GM23248 (cell line): ENCODE results near the gene C10orf88. TPM values are rescaled to one million over a fixed set of nuclear protein-coding genes. Genes with fewer than 3 reads are reported as not detected.

Experiments
- DNase-seq: peaks from one replicate; pipeline ENCODE4 v3.0.0-alpha.2; 2015
- H2AFZ ChIP-seq: fragments of 200-600 bp; sonication (generic); 2 replicates; pipeline ENCODE4 v1.6.1; 2016; ENCODE audit warnings: antibody characterized with exemption
- H3F3A ChIP-seq: fragments of 200-600 bp; sonication (generic); 2 replicates; pipeline ENCODE4 v1.6.1; 2016; ENCODE audit warnings: mild to moderate bottlenecking, antibody characterized with exemption, mixed run types; ENCODE audit not compliant: insufficient read depth
- H3K27ac ChIP-seq: fragments of 200-600 bp; sonication (generic); 2 replicates; pipeline ENCODE4 v1.5.1; 2016; ENCODE audit warnings: mild to moderate bottlenecking
- H3K27me3 ChIP-seq: fragments of 200-600 bp; sonication (generic); replicated peaks from 2 replicates; pipeline ENCODE4 v1.6.1; 2016; ENCODE audit warnings: mild to moderate bottlenecking; ENCODE audit not compliant: insufficient read depth
- H3K36me3 ChIP-seq: fragments of 200-600 bp; sonication (generic); 2 replicates; pipeline ENCODE4 v1.6.1; 2016; ENCODE audit warnings: low read depth, mild to moderate bottlenecking
- H3K4me1 ChIP-seq: fragments of 200-600 bp; sonication (generic); 2 replicates; pipeline ENCODE4 v1.6.1; 2016; ENCODE audit warnings: mild to moderate bottlenecking; ENCODE audit not compliant: insufficient read depth
- H3K4me2 ChIP-seq: fragments of 200-600 bp; sonication (generic); one replicate; pipeline ENCODE4 v1.6.1; 2016; ENCODE audit warnings: mild to moderate bottlenecking; ENCODE audit not compliant: unreplicated experiment
- H3K4me3 ChIP-seq: fragments of 200-600 bp; sonication (generic); 2 replicates; pipeline ENCODE4 v1.5.1; 2016; ENCODE audit warnings: mild to moderate bottlenecking
- H3K79me2 ChIP-seq: fragments of 200-600 bp; sonication (generic); 2 replicates; pipeline ENCODE4 v1.6.1; 2016; ENCODE audit warnings: mild to moderate bottlenecking; ENCODE audit not compliant: insufficient read depth
- H3K9ac ChIP-seq: fragments of 200-600 bp; sonication (generic); 2 replicates; pipeline ENCODE4 v1.6.1; 2016; ENCODE audit warnings: mild to moderate bottlenecking
- H3K9me2 ChIP-seq: fragments of 200-600 bp; sonication (generic); 2 replicates; pipeline ENCODE4 v1.6.1; 2016; ENCODE audit warnings: mixed run types, mild to moderate bottlenecking, moderate library complexity; ENCODE audit not compliant: insufficient read depth
- H3K9me3 ChIP-seq: fragments of 200-600 bp; sonication (generic); one replicate; pipeline ENCODE4 v1.6.1; 2017; ENCODE audit warnings: low read depth
- H4K20me1 ChIP-seq: fragments of 200-600 bp; sonication (generic); 2 replicates; pipeline ENCODE4 v1.6.0; 2016; ENCODE audit not compliant: insufficient read depth
- EZH2 ChIP-seq: fragments of 200-600 bp; sonication (generic); IDR thresholded peaks from 2 replicates; pipeline ENCODE4 v1.6.1; 2018; ENCODE audit warnings: antibody characterized with exemption, mild to moderate bottlenecking; ENCODE audit not compliant: insufficient read depth, poor library complexity, severe bottlenecking
- EZH2phosphoT487 ChIP-seq: fragments of 200-600 bp; sonication (generic); IDR thresholded peaks from 2 replicates; pipeline ENCODE4 v1.6.1; 2018; ENCODE audit warnings: antibody characterized with exemption, moderate library complexity, mild to moderate bottlenecking, low read depth; ENCODE audit not compliant: insufficient read depth
- WGBS, 2 experiments: methylation state at CpG; one replicate each; pipeline ENCODE4 v1.1.6; 2015 to 2017; ENCODE audit warnings: low lambda C conversion rate in 2 of 2, low coverage in 1 of 2; ENCODE audit errors: missing lambda C conversion rate in 2 of 2; 5-methylcytosine and 5-hydroxymethylcytosine counted together
- in situ Hi-C: fragments of 300-500 bp; cut with MboI; formaldehyde crosslinking; loops from 2 replicates; pipeline ENCODE4 v1.15.0; 2020
- polyA plus RNA-seq: library from polyadenylated mRNA; unstranded; fragments of >200 nt; fragmentation: Nextera tagmentation; extraction: Ambion mirVana; gene quantifications from 2 replicates; pipeline ENCODE4 v1.2.1, GENCODE V29; 2016
- total RNA-seq: library from RNA; depleted of rRNA; stranded (reverse); fragments of >200 nt; shearing (Covaris generic); gene quantifications from 2 replicates; pipeline ENCODE4 v1.2.3, GENCODE V29; 2014

Gene C10orf88
- total and polyA plus RNA-seq, 2 experiments from 2014 or later: 8.8 to 12.5 TPM

GRCh38 chr10:122949296-122949695 is 4.7 kb downstream of the C10orf88 start:
- Histone ChIP-seq H3K36me3 (peaks cover 25% of the 10 kb centered on the region), H3K79me2 (peaks cover 50% of the 10 kb centered on the region), H3K9ac (no peak overlapping the region), H3K27ac (no peak overlapping the region), H3K27me3 (no peaks in the 10 kb centered on the region), H3K4me2 (no peak overlapping the region), H3K9me2 (no peaks in the 10 kb centered on the region), H3F3A (no peaks in the 10 kb centered on the region), H2AFZ (no peak overlapping the region), H3K4me1 (peaks cover 20% of the 10 kb centered on the region), H3K9me3 (no peaks in the 10 kb centered on the region), H3K4me3 (no peak overlapping the region), H4K20me1 (no peaks in the 10 kb centered on the region)
- DNase-seq: no peak
- WGBS, 2 experiments: 98 to 99% methylated on average over 3 of the region's 3 CpGs
- in situ Hi-C loops: no loop called here
- TF ChIP-seq EZH2: no peak
- no peak for TF ChIP-seq EZH2phosphoT487

- Histone ChIP-seq H3K9me3 (no peaks in the 10 kb centered on the region), H3F3A (0 out of 2 replicates have a peak, but pooled peaks cover 5% of the 10 kb centered on the region), H3K4me1 (peaks cover 12% of the 10 kb centered on the region), H3K9me2 (no peaks in the 10 kb centered on the region), H2AFZ (no peak overlapping the region), H3K36me3 (peaks cover 27% of the 10 kb centered on the region), H3K9ac (no peak overlapping the region), H3K27me3 (no peaks in the 10 kb centered on the region), H3K79me2 (peaks cover 23% of the 10 kb centered on the region), H3K4me3 (no peak overlapping the region), H3K27ac (no peak overlapping the region), H4K20me1 (no peaks in the 10 kb centered on the region), H3K4me2 (no peak overlapping the region)
- 93 to 100% methylated on average over 1 of the region's 1 CpG for WGBS, 2 experiments
- in situ Hi-C loops: no loop called here
- DNase-seq: peak; percentile 27
- no peak for TF ChIP-seq EZH2
- no peak for TF ChIP-seq EZH2phosphoT487
Observed at GRCh38 chr10:122939856-122940543, 14.0 kb downstream of the C10orf88 start.

GRCh38 chr10:122939133-122939855 is 14.7 kb downstream of the C10orf88 start:
- Histone ChIP-seq H3K27ac (no peak overlapping the region), H3K4me2 (no peak overlapping the region), H3F3A (0 out of 2 replicates have a peak, but pooled peaks cover 5% of the 10 kb centered on the region), H3K9ac (no peak overlapping the region), H3K79me2 (peaks cover 18% of the 10 kb centered on the region), H2AFZ (no peak overlapping the region), H3K9me3 (no peaks in the 10 kb centered on the region), H3K9me2 (no peaks in the 10 kb centered on the region), H3K27me3 (no peaks in the 10 kb centered on the region), H4K20me1 (no peaks in the 10 kb centered on the region), H3K4me1 (peaks cover 12% of the 10 kb centered on the region), H3K36me3 (peaks cover 31% of the 10 kb centered on the region), H3K4me3 (no peak overlapping the region)
- no peak for TF ChIP-seq EZH2
- TF ChIP-seq EZH2phosphoT487: no peak
- no peak for DNase-seq
- in situ Hi-C loops: no loop called here
- 97 to 100% methylated on average over 1 of the region's 1 CpG for WGBS, 2 experiments

GRCh38 chr10:122931088-122931906 is 22.7 kb downstream of the C10orf88 start:
- H2AFZ ChIP-seq: no peak overlapping the region
- no peak overlapping the region for H3K4me3 ChIP-seq
- H4K20me1 ChIP-seq: no peaks in the 10 kb centered on the region
- no peak overlapping the region for H3K27ac ChIP-seq
- no peak overlapping the region for H3K9ac ChIP-seq
- in situ Hi-C loops: no loop called here
- DNase-seq: peak; percentile 10
- H3F3A ChIP-seq: no peaks in the 10 kb centered on the region
- no peaks in the 10 kb centered on the region for H3K4me1 ChIP-seq
- no peaks in the 10 kb centered on the region for H3K9me3 ChIP-seq
- H3K79me2 ChIP-seq: no peaks in the 10 kb centered on the region
- TF ChIP-seq EZH2 (no peak), EZH2phosphoT487 (no peak)
- H3K36me3 ChIP-seq: peaks cover 11% of the 10 kb centered on the region; the same call in 1 of the 2 replicates
- H3K9me2 ChIP-seq: 0 out of 2 replicates have a peak, but pooled peaks cover under 1% of the 10 kb centered on the region
- H3K4me2 ChIP-seq: no peak overlapping the region
- H3K27me3 ChIP-seq: no peaks in the 10 kb centered on the region
- 97 to 98% methylated on average over 6 of the region's 6 CpGs for WGBS, 2 experiments
